AG09319 (cell line): ENCODE measurements around the gene UBE2C.

Experiments
- DNase-seq: peaks from one replicate; pipeline ENCODE4 v3.0.0-alpha.2; 2010; ENCODE audit warnings: low read depth; ENCODE audit errors: extremely low read depth
- TF ChIP-seq, protein P1 (sequence below): IDR thresholded peaks from 2 replicates; pipeline ENCODE4 v1.5.1; 2011; ENCODE audit warnings: low read depth, mild to moderate bottlenecking, inconsistent platforms, low read length, moderate library complexity

Gene UBE2C

GRCh38 chr20:45848421-45848820 lies 36.0 kb downstream of the UBE2C start:
- TF ChIP-seq, protein P1, sequence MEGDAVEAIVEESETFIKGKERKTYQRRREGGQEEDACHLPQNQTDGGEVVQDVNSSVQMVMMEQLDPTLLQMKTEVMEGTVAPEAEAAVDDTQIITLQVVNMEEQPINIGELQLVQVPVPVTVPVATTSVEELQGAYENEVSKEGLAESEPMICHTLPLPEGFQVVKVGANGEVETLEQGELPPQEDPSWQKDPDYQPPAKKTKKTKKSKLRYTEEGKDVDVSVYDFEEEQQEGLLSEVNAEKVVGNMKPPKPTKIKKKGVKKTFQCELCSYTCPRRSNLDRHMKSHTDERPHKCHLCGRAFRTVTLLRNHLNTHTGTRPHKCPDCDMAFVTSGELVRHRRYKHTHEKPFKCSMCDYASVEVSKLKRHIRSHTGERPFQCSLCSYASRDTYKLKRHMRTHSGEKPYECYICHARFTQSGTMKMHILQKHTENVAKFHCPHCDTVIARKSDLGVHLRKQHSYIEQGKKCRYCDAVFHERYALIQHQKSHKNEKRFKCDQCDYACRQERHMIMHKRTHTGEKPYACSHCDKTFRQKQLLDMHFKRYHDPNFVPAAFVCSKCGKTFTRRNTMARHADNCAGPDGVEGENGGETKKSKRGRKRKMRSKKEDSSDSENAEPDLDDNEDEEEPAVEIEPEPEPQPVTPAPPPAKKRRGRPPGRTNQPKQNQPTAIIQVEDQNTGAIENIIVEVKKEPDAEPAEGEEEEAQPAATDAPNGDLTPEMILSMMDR = no peak

DNA sequence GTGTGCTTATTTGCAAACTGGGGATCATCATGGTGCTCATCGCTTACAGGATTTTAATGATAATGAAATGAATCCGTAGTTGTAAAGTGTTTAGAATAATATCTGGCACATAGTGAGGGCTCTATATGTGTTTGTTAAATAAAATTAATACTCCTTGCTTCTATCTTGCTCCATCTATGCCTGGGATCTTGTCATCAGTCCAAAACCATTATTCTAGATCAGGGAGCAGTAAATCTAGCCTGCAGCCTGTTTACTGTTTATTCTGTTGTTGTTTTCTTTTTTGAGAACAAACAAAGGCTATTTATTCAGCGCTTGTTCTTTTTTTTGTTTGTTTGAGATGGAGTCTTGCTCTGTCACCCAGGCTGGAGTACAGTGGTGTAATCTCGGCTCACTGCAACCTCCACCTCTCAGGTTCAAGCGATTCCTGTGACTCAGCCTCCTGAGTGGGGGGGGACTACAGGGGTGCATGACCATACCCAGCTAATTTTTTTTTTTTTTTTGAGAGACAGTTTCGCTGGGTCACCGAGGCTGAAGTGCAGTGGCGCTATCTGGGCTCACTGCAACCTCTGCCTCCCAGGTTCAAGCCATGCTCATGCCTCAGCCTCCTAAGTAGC lies 36.6 kb downstream of the UBE2C start:
- no peak for DNase-seq
- TF ChIP-seq, protein P1 = no peak

More at GRCh38 chr20:45848421-45848820, 36.0 kb downstream of the UBE2C start:
- DNase-seq = no peak

DNA sequence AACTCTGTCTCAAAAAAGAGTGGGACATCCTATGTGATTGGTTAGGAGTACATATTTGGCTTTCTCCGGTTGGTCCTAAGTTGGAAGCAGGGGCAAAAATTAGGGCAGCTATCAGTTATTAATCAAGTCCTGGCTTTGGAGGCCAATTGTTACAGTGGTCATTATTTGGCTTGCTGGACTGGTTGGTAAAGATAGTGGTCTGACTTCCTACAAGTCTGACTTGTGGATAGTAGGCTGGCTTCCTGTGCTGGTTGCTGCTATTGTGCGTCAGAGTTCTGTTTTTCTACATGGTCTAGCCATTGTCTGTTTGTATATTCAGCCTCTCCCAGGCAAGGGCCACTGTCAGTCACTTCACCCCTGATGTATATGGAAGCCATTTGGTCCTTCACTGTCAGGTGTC lies 37.8 kb downstream of the UBE2C start:
- DNase-seq = no peak
- TF ChIP-seq, protein P1 = no peak

DNA sequence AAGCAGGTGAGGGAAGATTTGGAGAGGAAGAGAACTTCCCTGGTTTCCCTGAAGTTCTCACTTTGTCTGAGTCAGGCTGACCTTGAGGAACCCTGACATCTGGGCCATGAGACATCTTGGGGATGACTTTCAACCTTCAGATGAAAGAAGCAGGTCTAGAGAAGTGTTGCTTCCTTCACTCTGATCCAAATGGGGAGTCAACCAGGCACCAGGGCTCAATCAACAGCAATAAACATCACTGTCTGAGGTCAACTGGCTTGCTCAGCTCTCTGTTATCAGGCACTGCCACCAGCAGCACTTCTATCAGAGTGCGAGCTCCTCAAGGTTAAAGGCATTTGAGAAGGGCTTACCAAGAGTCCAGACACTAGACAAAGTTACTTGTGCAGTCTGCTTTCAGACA lies 38.5 kb downstream of the UBE2C start:
- TF ChIP-seq, protein P1 = no peak
- DNase-seq = no peak

DNA sequence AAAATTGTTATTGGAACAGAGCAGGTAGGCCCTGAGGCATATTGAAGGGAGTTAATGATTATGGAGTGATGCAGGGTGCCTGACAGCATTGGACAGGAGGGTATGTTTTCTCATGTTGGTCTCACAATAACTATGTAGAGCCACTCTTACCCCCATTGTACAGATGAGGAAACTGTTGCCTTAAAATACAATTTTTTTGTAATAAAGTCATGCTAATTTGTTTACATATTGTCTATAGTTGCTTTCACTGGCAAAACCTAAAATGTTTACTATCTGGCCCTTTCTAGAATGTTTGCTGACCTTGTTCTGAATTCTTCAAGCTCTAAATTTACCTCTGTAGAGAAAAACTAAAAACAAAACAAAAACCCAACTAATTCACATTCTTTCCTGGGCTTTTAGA lies 39.1 kb downstream of the UBE2C start:
- no peak for DNase-seq

GRCh38 chr20:45852326-45852725 lies 39.9 kb downstream of the UBE2C start:
- DNase-seq = no peak

More for the DNA sequence above, 39.1 kb downstream of the UBE2C start:
- TF ChIP-seq, protein P1 = no peak

GRCh38 chr20:45853484-45853883 lies 41.0 kb downstream of the UBE2C start:
- DNase-seq = no peak
- TF ChIP-seq, protein P1 = no peak

More at GRCh38 chr20:45852326-45852725, 39.9 kb downstream of the UBE2C start:
- TF ChIP-seq, protein P1 = no peak
